Myocyte (in vitro differentiated cells): ENCODE data around the gene STK32B. TPM values are rescaled to one million over a fixed set of nuclear protein-coding genes. Genes with fewer than 3 reads are reported as not detected.

ENCODE experiments used
- DNase-seq: peaks from one replicate; pipeline ENCODE4 v3.0.0-alpha.2; 2012; ENCODE audit warnings: low read depth
- total RNA-seq: library from RNA; depleted of rRNA; stranded (reverse); fragments of >200 nt; gene quantifications from 2 replicates; pipeline ENCODE4 v1.2.3, GENCODE V29; 2014

The STK32B gene
- total RNA-seq, 1 donor from 2014 or later: 0.29 TPM

DNA sequence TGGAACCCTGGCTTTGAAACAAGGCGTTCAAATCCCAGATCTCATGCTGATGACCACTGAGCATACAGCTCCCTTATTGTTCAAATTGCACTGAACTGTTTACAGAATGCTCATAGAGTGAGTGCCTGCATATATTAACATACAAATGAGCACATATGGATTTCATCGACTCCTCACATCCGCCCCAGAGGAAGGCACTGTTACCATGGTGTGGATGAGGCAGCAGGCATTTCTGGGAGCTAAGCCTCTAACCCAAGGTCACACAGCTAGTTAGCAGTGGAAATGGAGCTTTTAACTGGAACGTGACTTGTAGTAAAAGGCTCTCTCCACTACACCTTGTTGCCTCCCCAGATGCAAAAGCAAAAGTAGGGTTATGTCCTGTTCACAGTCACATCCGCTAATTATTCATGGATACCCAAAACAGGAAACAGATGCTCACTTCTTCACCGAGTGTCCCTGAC lies 289.7 kb downstream of the STK32B start:
- DNase-seq: no peak

DNA sequence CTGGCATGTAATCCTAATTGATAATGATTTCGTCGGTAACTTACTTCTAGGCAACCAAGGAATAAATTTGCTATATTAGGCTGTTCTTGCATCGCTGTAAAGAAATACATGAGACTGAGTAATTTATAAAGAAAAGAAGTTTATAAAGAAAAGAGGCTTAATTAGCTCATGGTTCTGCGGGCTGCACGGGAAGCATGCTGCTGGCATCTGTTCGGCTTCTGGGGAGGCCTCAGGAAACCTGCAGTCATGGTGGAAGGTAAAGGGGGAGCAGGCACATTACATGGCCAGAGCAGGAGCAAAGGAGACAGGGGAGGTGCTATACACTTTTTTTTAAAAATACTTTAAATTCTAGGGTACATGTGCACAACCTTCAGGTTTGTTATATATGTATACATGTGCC lies 290.2 kb downstream of the STK32B start:
- DNase-seq: no peak

DNA sequence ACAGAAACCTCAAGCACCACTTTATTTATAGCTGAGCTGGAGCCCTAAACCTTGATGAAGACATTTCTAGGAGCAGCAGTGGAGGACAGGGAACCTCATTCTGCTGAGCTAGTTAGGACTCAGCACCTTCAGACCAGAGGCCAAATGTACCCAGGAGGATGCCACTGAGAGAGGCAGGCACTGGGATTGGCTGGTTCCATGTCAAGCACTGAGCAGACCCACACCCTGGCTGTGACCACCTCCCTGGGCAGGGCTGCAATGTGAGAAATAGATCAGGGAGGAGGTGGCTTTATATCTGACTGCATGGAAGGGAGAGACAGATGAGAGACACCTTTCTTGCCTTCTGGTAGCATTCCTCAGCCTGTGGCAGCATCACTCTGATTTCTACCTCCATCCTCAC lies 304.6 kb downstream of the STK32B start:
- no peak for DNase-seq

DNA sequence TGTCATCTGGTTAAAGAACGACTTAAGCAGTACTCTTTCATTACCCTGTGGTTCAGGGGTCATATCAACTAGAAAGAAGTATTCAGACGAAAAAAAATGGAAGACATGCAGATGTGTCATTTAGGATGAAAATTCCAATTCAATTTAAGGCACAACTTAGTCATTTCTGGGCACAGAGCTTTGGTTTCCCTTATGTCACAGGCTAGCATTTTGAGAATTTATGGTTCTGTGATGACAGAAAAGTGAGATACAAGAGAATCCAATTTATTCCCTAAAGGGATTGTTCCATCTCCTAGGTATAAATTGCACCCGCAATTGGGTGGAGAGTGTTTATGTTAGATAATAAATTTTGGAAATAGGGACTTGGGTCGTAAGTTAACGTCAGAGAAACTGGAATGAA lies 306.6 kb downstream of the STK32B start:
- DNase-seq: no peak

DNA sequence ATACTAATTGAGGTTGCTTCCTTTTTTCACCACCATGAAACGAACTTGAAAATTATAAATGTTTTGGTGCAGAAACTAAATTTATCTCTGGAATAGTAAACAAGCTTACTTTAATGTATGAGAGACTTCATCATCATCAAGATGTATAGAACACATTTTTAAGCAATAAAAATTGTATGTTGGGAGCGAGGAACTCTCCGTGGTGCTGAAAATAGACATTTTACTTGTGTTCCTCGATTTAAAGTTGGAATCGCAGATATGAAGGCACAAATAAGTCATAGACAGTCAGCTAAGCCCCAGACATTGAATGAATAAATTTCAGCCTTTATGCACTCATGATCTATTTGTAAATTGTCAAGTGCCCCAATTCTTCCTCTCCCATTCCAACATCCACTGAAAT lies 310.7 kb downstream of the STK32B start:
- DNase-seq: peak; percentile 24

DNA sequence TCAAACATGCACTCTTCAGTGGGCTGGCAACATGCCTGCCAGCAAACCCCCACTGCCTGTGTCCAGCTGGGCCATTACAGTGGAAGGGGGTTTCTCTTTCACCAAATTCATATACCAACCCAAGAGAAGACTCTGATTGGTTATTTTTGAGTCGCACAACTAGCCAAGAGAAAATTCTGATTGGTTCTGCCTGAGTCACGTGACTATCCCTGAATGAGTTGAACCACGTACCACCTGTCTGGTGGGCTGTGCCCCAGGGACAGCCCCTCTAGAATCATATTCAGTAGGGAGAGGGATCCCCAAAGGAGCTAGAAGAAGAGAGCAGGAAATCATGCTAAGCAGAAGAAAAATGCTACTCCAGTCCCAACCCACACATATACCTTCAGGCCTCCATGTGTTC lies 313.1 kb downstream of the STK32B start:
- no peak for DNase-seq

DNA sequence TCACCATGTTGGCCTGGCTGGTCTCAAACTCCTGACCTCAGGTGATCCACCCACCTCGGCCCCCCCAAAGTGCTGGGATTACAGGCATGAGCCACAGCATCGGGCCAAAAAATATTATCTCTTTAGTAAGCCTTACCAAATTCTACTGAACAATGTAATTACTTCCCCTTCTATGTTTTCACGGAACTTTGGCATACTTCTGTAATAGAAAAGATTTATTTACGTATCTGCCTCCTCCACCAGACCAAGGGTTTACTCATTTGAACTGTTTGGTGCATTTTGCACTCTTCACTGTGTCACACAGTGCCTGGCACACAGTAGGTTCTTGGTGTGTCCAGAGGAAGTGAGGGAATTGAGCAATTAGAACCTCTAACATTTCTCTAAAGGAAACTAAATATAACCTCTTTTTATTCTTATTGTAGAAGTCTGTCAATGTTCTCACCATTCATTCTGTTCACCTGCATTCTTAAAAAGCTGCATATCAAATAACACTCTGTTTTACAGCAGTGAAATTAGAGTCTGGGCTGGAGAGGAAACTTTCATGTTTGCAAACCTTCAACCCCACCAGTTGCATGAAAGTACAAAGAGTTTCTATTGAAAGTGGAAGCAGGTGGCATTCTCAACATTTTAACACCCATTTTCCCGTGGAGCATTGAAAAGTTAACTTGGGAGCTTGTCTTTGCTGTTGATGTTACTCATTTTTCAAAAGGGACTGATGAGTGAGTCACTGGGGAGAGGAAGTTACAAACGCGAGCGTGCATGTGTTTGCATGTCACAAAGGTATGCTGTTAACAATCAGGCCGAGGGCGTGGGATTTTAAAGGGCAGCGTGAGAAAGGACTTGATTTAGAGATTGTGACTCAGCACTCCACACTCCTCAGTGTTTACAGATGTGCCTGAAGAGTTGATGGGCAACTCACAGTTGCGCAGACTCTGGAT lies 314.1 kb downstream of the STK32B start:
- DNase-seq: peak; percentile 20

DNA sequence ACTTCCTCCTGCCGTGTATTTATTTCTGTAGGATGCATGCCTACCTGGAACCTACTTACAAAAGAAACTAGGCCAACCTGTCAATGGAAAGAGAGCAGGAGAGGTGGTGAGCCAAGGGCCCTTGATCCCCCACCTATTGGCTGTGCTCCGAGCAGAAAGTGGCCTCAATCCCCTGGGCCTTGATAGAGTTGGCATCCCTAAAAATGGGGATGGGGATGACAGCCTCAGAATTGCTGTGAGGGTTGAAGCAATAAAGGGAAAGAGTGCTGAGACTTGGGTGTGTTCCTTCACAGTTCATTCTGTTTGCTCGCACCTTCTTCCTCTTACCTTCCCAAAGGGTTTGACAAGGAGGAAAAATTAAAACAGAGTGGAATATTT lies 314.7 kb downstream of the STK32B start:
- no peak for DNase-seq

DNA sequence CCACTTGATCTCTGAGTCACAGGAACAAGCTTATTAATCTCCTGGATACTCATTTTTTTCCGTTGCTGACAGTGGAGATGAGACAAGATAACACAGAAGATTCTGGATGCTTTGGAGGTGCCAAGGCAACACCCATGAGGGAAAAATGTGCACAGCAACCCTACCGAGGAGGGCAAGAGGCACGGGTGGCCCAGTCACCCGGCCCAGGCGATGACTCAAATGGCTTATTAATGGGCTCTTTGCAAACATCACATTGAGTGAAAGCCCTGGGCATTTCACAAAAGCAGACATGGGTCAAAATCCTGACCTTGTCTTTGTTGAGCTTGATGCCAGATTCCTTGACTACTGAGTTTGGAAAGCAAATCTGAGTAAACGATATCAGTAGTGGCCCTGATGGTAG lies 315.1 kb downstream of the STK32B start:
- no peak for DNase-seq

DNA sequence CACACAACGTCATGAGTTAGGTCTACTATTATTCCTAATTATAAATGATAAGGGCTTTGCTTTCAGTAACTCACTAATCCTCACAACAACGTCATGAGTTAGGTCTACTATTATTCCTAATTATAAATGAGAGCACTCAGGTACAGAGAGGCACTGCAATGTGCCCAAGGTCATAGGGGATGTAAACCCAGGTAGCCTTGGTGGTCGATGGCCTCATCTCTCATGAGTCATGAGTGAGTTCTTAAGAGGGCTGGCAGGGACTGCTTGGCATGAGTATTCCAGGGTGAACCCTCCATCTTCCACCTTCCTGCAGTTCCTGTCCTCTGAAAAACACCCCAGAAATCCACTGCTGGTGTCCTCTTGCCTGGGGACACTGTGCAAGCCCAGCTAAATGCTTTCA lies 317.1 kb downstream of the STK32B start:
- no peak for DNase-seq

DNA sequence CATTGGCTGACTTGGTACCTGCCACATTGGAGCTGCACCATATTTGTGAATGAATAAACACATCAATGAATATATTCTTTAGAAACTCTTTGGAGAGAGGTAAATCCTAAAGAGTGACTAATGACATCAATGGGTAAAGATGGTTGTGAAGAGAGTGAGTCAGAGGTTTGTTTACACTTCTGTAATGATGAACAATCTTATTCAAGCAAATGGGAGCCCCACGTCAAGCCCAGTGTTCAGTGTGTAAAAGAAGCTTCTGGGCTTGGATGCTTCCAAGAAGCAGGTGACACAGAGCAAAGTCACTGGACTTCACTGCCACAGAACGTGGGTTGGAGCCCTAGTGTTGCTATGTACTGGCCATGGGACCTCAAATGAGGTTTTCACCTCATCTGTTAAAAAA lies 319.0 kb downstream of the STK32B start:
- DNase-seq: no peak

DNA sequence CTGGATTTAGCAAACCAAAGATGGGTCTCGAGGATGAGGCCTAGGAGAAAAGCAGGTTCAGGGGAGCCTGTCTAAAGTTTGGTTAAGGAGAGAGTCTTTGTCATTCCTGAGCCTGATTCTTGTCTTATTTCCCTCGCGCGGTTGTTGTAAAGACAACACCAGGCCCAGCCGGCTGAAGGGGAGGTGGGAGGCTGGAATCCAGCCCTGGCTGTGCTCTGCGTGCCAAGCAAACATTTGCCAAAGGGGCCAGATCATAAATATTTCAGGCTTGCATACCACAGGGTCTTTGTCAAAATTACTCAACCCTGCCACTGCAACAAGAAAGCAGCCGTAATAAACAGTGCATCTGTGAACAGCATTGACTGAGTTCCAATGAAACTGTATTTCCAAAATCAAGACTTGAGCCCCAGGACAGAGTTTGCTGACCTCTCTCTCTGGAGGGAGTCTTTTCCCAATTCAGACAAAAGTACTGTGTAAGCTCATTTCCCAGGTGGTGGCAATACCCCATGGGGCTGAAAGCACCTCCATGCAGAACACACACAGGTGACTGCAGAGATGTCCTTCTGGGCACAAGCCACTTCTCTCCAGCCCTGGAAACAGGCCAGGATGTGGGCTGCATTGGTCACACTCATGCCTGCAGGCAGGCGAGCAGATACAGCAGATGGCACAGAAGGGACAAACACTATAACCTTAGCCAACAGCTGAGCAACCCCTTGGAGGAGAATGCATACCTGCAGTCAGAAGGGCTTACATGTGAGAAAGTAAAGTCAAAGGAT lies 320.3 kb downstream of the STK32B start:
- no peak for DNase-seq

DNA sequence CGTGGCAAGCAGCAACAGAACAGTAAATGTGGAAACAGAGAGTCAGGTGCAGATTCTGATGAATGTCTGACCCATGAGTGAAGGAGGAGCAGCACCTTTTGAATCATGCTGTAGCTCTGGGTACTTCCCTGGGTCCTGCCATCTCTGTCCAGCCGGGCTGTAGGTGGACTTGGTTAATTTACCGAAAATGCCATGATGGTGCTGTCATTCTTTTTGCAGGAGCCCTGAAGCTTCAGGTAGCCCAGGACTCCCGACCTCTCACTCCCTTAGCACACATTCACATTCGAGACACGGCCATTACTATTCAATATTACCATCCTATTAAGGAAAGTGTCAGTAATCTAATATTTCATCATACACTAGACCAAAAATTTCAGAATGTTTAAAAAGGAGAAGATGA lies 320.9 kb downstream of the STK32B start:
- no peak for DNase-seq

DNA sequence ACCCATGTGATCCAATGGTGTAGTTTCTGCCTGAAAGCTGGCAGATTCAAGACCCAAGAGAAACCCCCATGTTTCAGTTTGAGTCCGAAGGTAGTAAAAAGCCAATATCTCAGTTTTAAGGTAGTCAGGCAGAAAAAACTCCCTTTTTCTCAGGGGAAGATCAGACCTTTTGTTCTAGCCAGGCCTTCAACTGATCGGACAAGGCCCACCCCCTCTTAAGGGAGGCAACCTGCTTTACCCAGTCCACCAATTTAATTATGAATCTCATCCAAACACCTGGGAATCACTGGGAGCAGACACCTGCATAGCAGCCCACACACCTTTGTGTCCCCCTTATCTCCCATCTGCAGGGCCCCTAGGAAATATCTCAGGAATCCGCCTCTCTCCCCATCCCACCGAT lies 322.0 kb downstream of the STK32B start:
- DNase-seq: no peak

DNA sequence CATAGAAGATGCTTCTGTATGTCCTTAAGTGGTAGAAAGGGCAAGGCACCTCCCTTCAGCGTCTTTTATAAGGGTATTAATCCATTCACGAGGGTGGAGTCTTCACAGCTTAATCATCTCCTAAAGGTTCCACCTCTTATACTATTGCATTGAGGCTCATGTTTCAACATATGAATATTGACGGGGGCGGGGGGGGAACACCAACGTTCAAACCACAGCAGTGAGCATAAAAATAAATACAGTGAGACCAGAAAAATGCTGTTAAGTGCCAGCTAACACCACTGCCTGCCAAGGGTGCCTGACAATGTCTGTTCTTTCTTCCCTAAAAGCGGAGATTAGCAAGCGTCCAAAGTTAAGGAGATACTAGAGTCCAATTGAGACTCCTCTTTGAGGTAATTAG lies 323.3 kb downstream of the STK32B start:
- no peak for DNase-seq

DNA sequence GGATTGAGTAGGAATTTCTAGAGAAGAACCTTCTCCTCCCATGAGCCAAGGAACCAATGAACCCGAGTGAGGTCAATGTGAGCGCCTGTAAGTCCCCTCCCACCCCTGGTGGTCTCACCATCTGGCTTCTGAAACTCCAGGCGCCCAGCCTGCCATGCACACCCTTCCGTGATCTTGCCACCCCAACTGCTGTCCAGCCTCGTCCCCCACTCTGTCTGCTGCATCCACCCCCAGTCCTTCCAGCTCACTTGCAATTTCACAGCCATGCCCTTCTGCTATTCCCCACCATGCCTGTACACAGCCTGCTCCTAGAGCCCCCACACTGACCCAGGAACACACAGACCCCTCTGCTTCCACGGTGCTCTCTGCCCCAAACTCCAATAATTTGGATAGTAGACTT lies 323.7 kb downstream of the STK32B start:
- DNase-seq: no peak

DNA sequence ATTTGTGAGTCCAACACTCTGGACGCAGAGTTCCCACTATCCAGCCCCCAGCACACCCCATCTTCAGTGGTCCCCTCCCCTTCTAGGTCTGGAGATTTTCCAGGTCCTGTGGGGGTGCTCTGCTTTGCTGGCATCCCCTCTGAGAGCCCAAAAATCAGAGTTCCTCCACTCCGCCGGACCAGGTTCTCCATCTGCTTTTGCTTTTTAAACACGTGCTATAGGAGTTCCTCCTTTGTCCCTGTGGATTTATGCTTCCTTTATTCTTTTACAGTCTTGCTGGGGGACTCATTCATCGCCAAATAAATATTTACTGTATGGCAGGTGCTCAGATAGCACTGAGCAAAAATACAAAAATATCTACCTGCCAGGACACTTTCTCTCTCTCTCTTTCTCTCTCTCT lies 324.7 kb downstream of the STK32B start:
- no peak for DNase-seq

DNA sequence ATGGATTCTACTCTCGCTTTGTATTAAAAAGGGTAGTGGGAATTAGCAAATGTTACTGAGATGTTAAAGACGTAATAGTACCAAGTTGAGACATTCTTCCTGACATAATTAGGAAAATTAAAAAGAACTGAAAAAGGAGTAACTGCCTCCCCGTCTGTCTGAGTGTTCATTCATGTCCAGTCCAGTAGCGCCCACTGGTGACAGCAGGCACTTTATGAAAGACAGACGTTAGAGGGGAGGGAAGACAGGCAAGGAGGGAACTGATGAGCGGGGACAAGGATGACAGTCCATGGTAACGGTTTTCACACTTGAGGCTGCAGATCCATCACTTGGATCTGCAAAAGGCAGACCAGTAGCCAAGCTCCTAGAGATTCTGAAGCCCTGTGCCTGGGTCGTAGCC lies 326.7 kb downstream of the STK32B start:
- DNase-seq: no peak

DNA sequence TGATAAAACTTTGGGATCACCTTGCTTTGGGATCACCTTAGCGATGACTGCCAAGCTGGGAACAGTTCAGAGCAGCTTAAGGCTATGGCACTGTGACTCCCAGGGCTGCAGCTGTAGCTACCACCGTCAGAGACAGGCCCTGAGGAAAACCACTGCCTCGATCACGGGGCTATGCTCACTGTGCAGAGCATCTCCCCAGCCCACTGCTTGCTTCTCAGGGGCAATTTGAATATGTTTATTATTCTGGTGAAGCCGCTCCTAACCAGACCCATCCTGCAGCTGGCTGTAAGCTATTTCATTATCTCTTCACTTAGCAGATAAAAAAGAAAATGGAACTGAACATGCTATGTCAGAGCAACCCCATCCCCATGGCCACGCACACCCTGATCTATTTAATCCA lies 328.6 kb downstream of the STK32B start:
- DNase-seq: no peak

DNA sequence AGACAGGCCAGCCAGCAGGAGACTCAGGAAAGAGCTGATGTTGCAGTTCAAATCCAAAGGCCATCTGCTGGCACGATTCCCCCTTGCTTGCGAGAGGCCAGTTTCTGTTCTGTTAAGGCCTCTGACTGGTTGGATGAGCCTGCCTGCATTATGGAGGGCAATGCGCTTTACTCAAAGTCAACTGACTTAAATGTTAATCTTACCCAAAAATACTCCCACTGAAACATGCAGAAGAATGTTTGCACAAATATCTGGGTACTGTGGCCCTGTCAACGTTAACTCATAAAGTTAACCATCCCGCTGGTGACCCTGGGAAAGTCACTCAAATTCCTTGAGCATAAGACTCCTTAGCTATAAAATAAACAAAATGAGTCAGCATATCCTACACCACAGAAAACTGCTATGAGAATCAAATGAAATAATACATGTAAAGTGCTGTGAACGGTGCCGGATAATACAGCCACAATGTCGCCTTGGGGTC lies 330.7 kb downstream of the STK32B start:
- DNase-seq: no peak

DNA sequence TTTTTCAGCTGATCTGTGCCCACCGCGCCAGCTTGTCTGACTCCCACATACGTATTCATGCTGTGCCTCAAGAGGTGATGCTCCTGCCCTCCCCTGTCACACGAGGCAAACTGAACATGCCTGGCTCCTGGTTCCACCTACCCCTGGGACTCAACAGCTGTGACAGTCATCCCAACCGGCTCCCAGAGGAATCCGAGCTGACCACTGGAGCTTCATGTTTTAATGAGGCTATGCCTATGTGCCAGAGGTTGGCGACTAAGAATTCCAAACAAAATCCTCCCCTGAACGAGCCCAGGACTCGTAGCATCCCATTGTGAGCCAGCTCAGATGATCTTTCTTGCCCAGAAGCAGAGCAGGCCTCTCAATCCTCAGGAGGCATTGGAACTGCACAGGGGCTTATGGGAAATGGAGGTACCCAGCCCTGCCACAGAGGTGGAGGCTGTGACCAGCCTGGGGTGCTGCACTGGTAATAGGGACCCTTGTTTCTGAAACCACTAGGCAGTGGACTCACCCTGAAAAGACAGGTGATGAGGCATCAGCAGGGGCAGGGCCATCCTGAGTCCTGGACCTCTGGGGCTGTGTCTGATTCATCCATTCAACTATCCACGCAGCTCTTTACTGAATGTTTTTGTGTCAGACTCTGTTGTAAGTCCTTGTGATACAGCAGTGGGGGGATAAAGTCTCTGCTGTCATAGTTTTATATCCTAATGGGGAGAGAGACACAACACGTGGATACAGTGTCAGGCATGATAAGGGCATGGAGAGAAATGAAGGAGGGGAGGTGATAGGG lies 332.1 kb downstream of the STK32B start:
- no peak for DNase-seq
